ENCODE measurements around the gene KLF1. TPM values are rescaled to one million over a fixed set of nuclear protein-coding genes. Genes with fewer than 3 reads are reported as not detected.

Gene KLF1
- total and polyA plus RNA-seq, 2 of the 13 experiments (the other 11 are each of a cell fraction or from before 2014, with no cell fraction given), result not detected

DNA sequence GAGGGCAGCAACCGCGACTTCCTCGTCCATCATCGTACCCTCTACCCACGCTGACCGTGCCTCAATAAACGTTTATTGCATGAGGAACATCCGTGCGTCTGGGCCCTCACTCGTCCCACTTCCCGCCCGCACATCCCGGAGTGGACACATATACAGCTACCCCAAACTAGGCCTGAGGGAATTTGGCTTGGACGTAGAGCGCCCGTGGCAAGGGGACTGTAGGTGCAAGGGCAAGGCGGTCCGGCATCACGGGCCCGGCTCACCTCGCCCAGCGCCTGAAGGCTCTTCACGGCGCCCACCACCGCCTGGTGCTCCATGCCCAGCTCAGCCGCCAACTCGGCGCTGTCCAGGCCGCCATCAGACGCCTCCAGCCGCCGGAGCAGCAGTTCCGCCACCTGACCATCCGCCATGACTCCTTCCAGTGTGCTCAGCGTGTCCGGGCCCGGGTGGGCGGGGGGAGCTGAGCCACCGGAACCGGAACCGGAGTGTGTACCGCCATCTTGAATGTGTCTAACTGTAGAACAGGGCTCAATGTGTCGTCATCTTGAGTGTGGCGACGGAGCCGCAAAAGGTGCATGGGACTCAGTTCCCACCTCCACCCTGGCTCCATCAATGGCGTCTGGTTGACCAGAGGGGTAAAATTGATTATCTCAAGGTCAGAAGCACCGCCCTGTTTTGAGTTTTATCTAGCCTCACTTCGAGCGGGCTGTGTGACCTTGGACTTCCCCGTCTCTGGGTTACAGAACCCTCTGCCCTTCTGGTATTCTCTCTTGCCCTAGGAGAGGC lies 46.5 kb upstream of the KLF1 start, which contains the start of gene FARSA (continued):
- TF ChIP-seq ZFY (CRISPR knock-in tag; IDR thresholded peaks at IDR 0.05) (peak; percentile 89), ZNF562 (CRISPR knock-in tag; IDR thresholded peaks at IDR 0.05; ENCODE audit: borderline replicate concordance) (no peak), ZNF841 (CRISPR knock-in tag; IDR thresholded peaks at IDR 0.05; ENCODE audit: borderline replicate concordance) (no peak), MIER2 (CRISPR knock-in tag; IDR thresholded peaks at IDR 0.05) (peak; percentile 33; the same call in 1 of the 2 replicates), WIZ (CRISPR knock-in tag; IDR thresholded peaks at IDR 0.05) (no peak; the same call in 1 of the 2 replicates), ZNF20 (CRISPR knock-in tag; IDR thresholded peaks at IDR 0.05) (peak; percentile 69; the same call in 1 of the 2 replicates), ZNF777 (CRISPR knock-in tag; IDR thresholded peaks at IDR 0.05) (no peak), ZFYVE20 (CRISPR knock-in tag; IDR thresholded peaks at IDR 0.05; ENCODE audit: borderline replicate concordance, low read depth) (no peak), RFX3 (CRISPR knock-in tag; IDR thresholded peaks at IDR 0.05) (no peak), ZNF496 (CRISPR knock-in tag; IDR thresholded peaks at IDR 0.05; ENCODE audit: insufficient replicate concordance) (no peak), KDM2A (CRISPR knock-in tag; IDR thresholded peaks at IDR 0.05; ENCODE audit: borderline replicate concordance, low read depth) (peak; percentile 86; the same call in 1 of the 2 replicates)
- TF ChIP-seq, protein P1, sequence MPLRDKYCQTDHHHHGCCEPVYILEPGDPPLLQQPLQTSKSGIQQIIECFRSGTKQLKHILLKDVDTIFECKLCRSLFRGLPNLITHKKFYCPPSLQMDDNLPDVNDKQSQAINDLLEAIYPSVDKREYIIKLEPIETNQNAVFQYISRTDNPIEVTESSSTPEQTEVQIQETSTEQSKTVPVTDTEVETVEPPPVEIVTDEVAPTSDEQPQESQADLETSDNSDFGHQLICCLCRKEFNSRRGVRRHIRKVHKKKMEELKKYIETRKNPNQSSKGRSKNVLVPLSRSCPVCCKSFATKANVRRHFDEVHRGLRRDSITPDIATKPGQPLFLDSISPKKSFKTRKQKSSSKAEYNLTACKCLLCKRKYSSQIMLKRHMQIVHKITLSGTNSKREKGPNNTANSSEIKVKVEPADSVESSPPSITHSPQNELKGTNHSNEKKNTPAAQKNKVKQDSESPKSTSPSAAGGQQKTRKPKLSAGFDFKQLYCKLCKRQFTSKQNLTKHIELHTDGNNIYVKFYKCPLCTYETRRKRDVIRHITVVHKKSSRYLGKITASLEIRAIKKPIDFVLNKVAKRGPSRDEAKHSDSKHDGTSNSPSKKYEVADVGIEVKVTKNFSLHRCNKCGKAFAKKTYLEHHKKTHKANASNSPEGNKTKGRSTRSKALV (CRISPR knock-in tag; IDR thresholded peaks at IDR 0.05), result no peak
- TF ChIP-seq, protein P2, sequence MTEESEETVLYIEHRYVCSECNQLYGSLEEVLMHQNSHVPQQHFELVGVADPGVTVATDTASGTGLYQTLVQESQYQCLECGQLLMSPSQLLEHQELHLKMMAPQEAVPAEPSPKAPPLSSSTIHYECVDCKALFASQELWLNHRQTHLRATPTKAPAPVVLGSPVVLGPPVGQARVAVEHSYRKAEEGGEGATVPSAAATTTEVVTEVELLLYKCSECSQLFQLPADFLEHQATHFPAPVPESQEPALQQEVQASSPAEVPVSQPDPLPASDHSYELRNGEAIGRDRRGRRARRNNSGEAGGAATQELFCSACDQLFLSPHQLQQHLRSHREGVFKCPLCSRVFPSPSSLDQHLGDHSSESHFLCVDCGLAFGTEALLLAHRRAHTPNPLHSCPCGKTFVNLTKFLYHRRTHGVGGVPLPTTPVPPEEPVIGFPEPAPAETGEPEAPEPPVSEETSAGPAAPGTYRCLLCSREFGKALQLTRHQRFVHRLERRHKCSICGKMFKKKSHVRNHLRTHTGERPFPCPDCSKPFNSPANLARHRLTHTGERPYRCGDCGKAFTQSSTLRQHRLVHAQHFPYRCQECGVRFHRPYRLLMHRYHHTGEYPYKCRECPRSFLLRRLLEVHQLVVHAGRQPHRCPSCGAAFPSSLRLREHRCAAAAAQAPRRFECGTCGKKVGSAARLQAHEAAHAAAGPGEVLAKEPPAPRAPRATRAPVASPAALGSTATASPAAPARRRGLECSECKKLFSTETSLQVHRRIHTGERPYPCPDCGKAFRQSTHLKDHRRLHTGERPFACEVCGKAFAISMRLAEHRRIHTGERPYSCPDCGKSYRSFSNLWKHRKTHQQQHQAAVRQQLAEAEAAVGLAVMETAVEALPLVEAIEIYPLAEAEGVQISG (CRISPR knock-in tag; IDR thresholded peaks at IDR 0.05), result peak; percentile 95
- TF ChIP-seq, protein P3, sequence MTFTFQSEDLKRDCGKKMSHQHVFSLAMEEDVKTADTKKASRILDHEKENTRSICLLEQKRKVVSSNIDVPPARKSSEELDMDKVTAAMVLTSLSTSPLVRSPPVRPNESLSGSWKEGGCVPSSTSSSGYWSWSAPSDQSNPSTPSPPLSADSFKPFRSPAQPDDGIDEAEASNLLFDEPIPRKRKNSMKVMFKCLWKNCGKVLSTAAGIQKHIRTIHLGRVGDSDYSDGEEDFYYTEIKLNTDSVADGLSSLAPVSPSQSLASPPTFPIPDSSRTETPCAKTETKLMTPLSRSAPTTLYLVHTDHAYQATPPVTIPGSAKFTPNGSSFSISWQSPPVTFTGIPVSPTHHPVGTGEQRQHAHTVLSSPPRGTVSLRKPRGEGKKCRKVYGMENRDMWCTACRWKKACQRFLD (CRISPR knock-in tag; IDR thresholded peaks at IDR 0.05; ENCODE audit: borderline replicate concordance), result 0 out of 2 replicates have a peak, but pooled peaks have one; percentile 36
- TF ChIP-seq, protein P4, sequence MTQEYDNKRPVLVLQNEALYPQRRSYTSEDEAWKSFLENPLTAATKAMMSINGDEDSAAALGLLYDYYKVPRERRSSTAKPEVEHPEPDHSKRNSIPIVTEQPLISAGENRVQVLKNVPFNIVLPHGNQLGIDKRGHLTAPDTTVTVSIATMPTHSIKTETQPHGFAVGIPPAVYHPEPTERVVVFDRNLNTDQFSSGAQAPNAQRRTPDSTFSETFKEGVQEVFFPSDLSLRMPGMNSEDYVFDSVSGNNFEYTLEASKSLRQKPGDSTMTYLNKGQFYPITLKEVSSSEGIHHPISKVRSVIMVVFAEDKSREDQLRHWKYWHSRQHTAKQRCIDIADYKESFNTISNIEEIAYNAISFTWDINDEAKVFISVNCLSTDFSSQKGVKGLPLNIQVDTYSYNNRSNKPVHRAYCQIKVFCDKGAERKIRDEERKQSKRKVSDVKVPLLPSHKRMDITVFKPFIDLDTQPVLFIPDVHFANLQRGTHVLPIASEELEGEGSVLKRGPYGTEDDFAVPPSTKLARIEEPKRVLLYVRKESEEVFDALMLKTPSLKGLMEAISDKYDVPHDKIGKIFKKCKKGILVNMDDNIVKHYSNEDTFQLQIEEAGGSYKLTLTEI (CRISPR knock-in tag; conservative IDR thresholded peaks at IDR 0.05), result no peak
- TF ChIP-seq, protein P5, sequence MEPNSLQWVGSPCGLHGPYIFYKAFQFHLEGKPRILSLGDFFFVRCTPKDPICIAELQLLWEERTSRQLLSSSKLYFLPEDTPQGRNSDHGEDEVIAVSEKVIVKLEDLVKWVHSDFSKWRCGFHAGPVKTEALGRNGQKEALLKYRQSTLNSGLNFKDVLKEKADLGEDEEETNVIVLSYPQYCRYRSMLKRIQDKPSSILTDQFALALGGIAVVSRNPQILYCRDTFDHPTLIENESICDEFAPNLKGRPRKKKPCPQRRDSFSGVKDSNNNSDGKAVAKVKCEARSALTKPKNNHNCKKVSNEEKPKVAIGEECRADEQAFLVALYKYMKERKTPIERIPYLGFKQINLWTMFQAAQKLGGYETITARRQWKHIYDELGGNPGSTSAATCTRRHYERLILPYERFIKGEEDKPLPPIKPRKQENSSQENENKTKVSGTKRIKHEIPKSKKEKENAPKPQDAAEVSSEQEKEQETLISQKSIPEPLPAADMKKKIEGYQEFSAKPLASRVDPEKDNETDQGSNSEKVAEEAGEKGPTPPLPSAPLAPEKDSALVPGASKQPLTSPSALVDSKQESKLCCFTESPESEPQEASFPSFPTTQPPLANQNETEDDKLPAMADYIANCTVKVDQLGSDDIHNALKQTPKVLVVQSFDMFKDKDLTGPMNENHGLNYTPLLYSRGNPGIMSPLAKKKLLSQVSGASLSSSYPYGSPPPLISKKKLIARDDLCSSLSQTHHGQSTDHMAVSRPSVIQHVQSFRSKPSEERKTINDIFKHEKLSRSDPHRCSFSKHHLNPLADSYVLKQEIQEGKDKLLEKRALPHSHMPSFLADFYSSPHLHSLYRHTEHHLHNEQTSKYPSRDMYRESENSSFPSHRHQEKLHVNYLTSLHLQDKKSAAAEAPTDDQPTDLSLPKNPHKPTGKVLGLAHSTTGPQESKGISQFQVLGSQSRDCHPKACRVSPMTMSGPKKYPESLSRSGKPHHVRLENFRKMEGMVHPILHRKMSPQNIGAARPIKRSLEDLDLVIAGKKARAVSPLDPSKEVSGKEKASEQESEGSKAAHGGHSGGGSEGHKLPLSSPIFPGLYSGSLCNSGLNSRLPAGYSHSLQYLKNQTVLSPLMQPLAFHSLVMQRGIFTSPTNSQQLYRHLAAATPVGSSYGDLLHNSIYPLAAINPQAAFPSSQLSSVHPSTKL (CRISPR knock-in tag; IDR thresholded peaks at IDR 0.05), result no peak; the same call in 1 of the 2 replicates
